CD4-positive, alpha-beta T cell treated with Interferon gamma for 1 hour (primary cell): ENCODE measurements around the gene PKNOX2.
"Not testable (repeated sequence)": the region's sequence is repeated elsewhere in the genome, so short reads cannot be mapped to it uniquely, and the experiment has no call there.

Experiments
- DNase-seq: peaks from one replicate; pipeline ENCODE4 v3.0.0-alpha.2; 2020

Gene PKNOX2

GRCh38 chr11:125210066-125210465 lies 45.5 kb downstream of the PKNOX2 start:
- no peak for DNase-seq

GRCh38 chr11:125211191-125211947 lies 46.8 kb downstream of the PKNOX2 start:
- no peak for DNase-seq

- DNase-seq, result no peak
Measured at GRCh38 chr11:125211948-125212340, 47.4 kb downstream of the PKNOX2 start.

GRCh38 chr11:125214601-125215565 lies 50.3 kb downstream of the PKNOX2 start:
- DNase-seq, result no peak

- no peak for DNase-seq
Measured at GRCh38 chr11:125215976-125216375, 51.4 kb downstream of the PKNOX2 start.

- no peak for DNase-seq
Measured at GRCh38 chr11:125218336-125218735, 53.8 kb downstream of the PKNOX2 start.

- no peak for DNase-seq
Measured at GRCh38 chr11:125221461-125221860, 56.9 kb downstream of the PKNOX2 start.

- DNase-seq, result no peak
Measured at GRCh38 chr11:125222494-125222893, 57.9 kb downstream of the PKNOX2 start.

- DNase-seq, result not testable (repeated sequence)
Measured at GRCh38 chr11:125223161-125223560, 58.6 kb downstream of the PKNOX2 start.

- no peak for DNase-seq
Measured at GRCh38 chr11:125223901-125224361, 59.4 kb downstream of the PKNOX2 start.

- DNase-seq, result no peak
Measured at GRCh38 chr11:125224391-125225021, 60.0 kb downstream of the PKNOX2 start.

GRCh38 chr11:125225401-125225800 lies 60.9 kb downstream of the PKNOX2 start:
- no peak for DNase-seq

GRCh38 chr11:125226031-125226430 lies 61.5 kb downstream of the PKNOX2 start:
- DNase-seq, result no peak

GRCh38 chr11:125226706-125227105 lies 62.2 kb downstream of the PKNOX2 start:
- no peak for DNase-seq

GRCh38 chr11:125227151-125227550 lies 62.6 kb downstream of the PKNOX2 start:
- DNase-seq, result no peak

- DNase-seq, result no peak
Measured at GRCh38 chr11:125228445-125228844, 63.9 kb downstream of the PKNOX2 start.

- DNase-seq, result no peak
Measured at GRCh38 chr11:125228993-125229392, 64.4 kb downstream of the PKNOX2 start.

- DNase-seq, result no peak
Measured at GRCh38 chr11:125229916-125230315, 65.4 kb downstream of the PKNOX2 start.

GRCh38 chr11:125233116-125233515 lies 68.6 kb downstream of the PKNOX2 start:
- no peak for DNase-seq

GRCh38 chr11:125233736-125234275 lies 69.3 kb downstream of the PKNOX2 start:
- no peak for DNase-seq

- DNase-seq, result no peak
Measured at GRCh38 chr11:125235071-125235471, 70.5 kb downstream of the PKNOX2 start.

GRCh38 chr11:125236072-125236825 lies 71.7 kb downstream of the PKNOX2 start:
- no peak for DNase-seq
